HepG2 (cell line): ENCODE data around the gene PRADC1. TPM values are rescaled to one million over a fixed set of nuclear protein-coding genes. Genes with fewer than 3 reads are reported as not detected.
A peak's percentile ranks its signal among the peaks of the same experiment; 100 is the strongest.

ENCODE experiments used
- ATAC-seq: fragments of 200-7000 bp; cut with Tn5 transposase; 3 replicates; pipeline ENCODE4 v1.9.1; 2020; ENCODE audit warnings: mild to moderate bottlenecking, moderate library complexity
- BruUV-seq: library from RNA; stranded (reverse); fragments of 400-500 nt; replicated peaks from 2 replicates; lab custom pipeline; 2021; lab: Mats Ljungman, UMichigan
- CTCF ChIA-PET: fragments of 300-600 bp; formaldehyde crosslinking; extraction: SDS; loops from one replicate; lab custom pipeline; 2021; ENCODE audit warnings: low total read pairs, inconsistent platforms, low intra/inter-chr PET ratio; lab: Yijun Ruan, JAX
- POLR2A ChIA-PET: fragments of 350-600 bp; sonication (Branson Sonifier 250); formaldehyde crosslinking; loops from one replicate; lab custom pipeline; 2020; ENCODE audit warnings: antibody characterized with exemption, inconsistent platforms; lab: Yijun Ruan, JAX
- DNase-seq: peaks from one replicate; pipeline ENCODE4 v3.0.0-alpha.2; 2015; ENCODE audit warnings: low spot score
- FAIRE-seq: peaks from 3 replicates; lab custom pipeline; 2011; peaks lifted over from hg19 to GRCh38; lab: Jason Lieb, UNC
- H2AFZ ChIP-seq: one replicate; pipeline ENCODE4 v1.6.1; 2011; ENCODE audit warnings: low read length, inconsistent platforms
- H3K27ac ChIP-seq: fragments of 300-600 bp; 3 replicates; pipeline ENCODE4 v1.8.0; 2011; ENCODE audit warnings: mixed run types, mild to moderate bottlenecking, mixed read lengths, low read length, inconsistent platforms; ENCODE audit not compliant: insufficient read depth; ENCODE audit errors: extremely low read length
- H3K27me3 ChIP-seq, 2 experiments: fragments of 200-600 bp in 1 of 2; 2 replicates in 1 of 2; 3 replicates in 1 of 2; pipeline versions ENCODE4 v1.6.0 to v1.8.0; 2011; ENCODE audit warnings: low read length in 2 of 2, mild to moderate bottlenecking in 2 of 2, moderate library complexity in 2 of 2, inconsistent platforms in 1 of 2; ENCODE audit not compliant: insufficient read depth in 2 of 2, control insufficient read depth in 1 of 2
- H3K36me3 ChIP-seq, 2 experiments: fragments of 200-600 bp in 1 of 2; replicated peaks in 1 of 2; 2 replicates in 1 of 2; 3 replicates in 1 of 2; pipeline versions ENCODE4 v1.5.1 to v1.8.0; 2011; ENCODE audit warnings: low read length in 2 of 2, inconsistent platforms in 1 of 2; ENCODE audit not compliant: insufficient read depth in 2 of 2, control insufficient read depth in 1 of 2
- H3K4me1 ChIP-seq: 2 replicates; pipeline ENCODE4 v1.5.1; 2012; ENCODE audit warnings: low read length, inconsistent platforms; ENCODE audit not compliant: insufficient read depth
- H3K4me2 ChIP-seq: 2 replicates; pipeline ENCODE4 v1.6.0; 2011; ENCODE audit warnings: low read depth, low read length, inconsistent platforms
- H3K4me3 ChIP-seq, 3 experiments: fragments of 200-600 bp in 1 of 3; sonication (generic), shearing (Covaris generic) in 1 of 3; replicated peaks in 1 of 3; 2 replicates each; pipeline ENCODE4 v1.5.1; 2011 to 2016; ENCODE audit warnings: low read length in 3 of 3, inconsistent platforms in 2 of 3, low read depth in 2 of 3, mild to moderate bottlenecking in 2 of 3, control low read depth in 1 of 3, mixed read lengths in 1 of 3; ENCODE audit not compliant: insufficient read depth in 1 of 3
- H3K79me2 ChIP-seq: one replicate; pipeline ENCODE4 v1.6.1; 2011; ENCODE audit warnings: low read length, inconsistent platforms; ENCODE audit not compliant: insufficient read depth
- H3K9ac ChIP-seq: 2 replicates; pipeline ENCODE4 v1.6.0; 2011; ENCODE audit warnings: mild to moderate bottlenecking, low read depth, low read length, inconsistent platforms; ENCODE audit not compliant: insufficient read depth
- H3K9me3 ChIP-seq: 2 replicates; pipeline ENCODE4 v1.5.1; 2012; ENCODE audit warnings: mild to moderate bottlenecking, low read length
- H4K20me1 ChIP-seq: 2 replicates; pipeline ENCODE4 v1.6.0; 2011; ENCODE audit warnings: inconsistent platforms, mild to moderate bottlenecking, low read length, moderate library complexity; ENCODE audit not compliant: insufficient read depth
- BORCS8-MEF2B ChIP-seq: sonication (generic); formaldehyde crosslinking; IDR thresholded peaks from 2 replicates; pipeline ENCODE4 v1.8.0; 2022; ENCODE audit warnings: mild to moderate bottlenecking, missing genetic modification reagents
- CAMTA2 ChIP-seq: sonication (generic); formaldehyde crosslinking; IDR thresholded peaks from 2 replicates; pipeline ENCODE4 v1.4.0; 2020; ENCODE audit warnings: mild to moderate bottlenecking, missing genetic modification reagents, borderline replicate concordance
- DR1 ChIP-seq: sonication (generic); formaldehyde crosslinking; IDR thresholded peaks from 2 replicates; pipeline ENCODE4 v1.8.0; 2021; ENCODE audit warnings: mild to moderate bottlenecking, missing genetic modification reagents, inconsistent platforms
- KMT2A ChIP-seq: sonication (generic); formaldehyde crosslinking; IDR thresholded peaks from 2 replicates; pipeline ENCODE4 v1.4.0; 2020; ENCODE audit warnings: missing genetic modification reagents
- SALL1 ChIP-seq: sonication (generic); formaldehyde crosslinking; IDR thresholded peaks from 2 replicates; pipeline ENCODE4 v1.8.0; 2022; ENCODE audit warnings: mild to moderate bottlenecking, missing genetic modification reagents
- TFAP4 ChIP-seq: sonication (generic); IDR thresholded peaks from 2 replicates; pipeline ENCODE4 v1.6.1; 2016; ENCODE audit warnings: low read depth, borderline replicate concordance
- ZFP36L1 ChIP-seq: sonication (generic); formaldehyde crosslinking; IDR thresholded peaks from 2 replicates; pipeline ENCODE4 v1.8.0; 2022; ENCODE audit warnings: mild to moderate bottlenecking, missing genetic modification reagents, moderate library complexity
- ZFX ChIP-seq: sonication (generic); formaldehyde crosslinking; IDR thresholded peaks from 2 replicates; pipeline ENCODE4 v1.4.0; 2020; ENCODE audit warnings: mild to moderate bottlenecking, low read depth, missing genetic modification reagents, moderate library complexity
- ZKSCAN8 ChIP-seq: IDR thresholded peaks from 2 replicates; pipeline ENCODE4 v1.6.1; 2016; ENCODE audit warnings: borderline replicate concordance, missing genetic modification reagents, missing compliant biosample characterization
- ZMYM3 ChIP-seq: sonication (generic); formaldehyde crosslinking; IDR thresholded peaks from 2 replicates; pipeline ENCODE4 v1.5.1; 2020; ENCODE audit warnings: mild to moderate bottlenecking, missing genetic modification reagents
- ZNF317 ChIP-seq: sonication (generic); formaldehyde crosslinking; IDR thresholded peaks from 2 replicates; pipeline ENCODE4 v1.5.0; 2020; ENCODE audit warnings: mild to moderate bottlenecking, missing genetic modification reagents
- ZNF691 ChIP-seq: sonication (generic); formaldehyde crosslinking; IDR thresholded peaks from 2 replicates; pipeline ENCODE4 v1.4.0; 2020; ENCODE audit warnings: missing genetic modification reagents, low read depth, mild to moderate bottlenecking, borderline replicate concordance
- ZNF83 ChIP-seq: sonication (generic); formaldehyde crosslinking; IDR thresholded peaks from 2 replicates; pipeline ENCODE4 v1.4.0; 2020; ENCODE audit warnings: missing genetic modification reagents, mild to moderate bottlenecking, borderline replicate concordance
- WGBS: methylation state at CpG from one replicate; pipeline ENCODE4 v1.1.6; 2017; ENCODE audit warnings: low lambda C conversion rate; 5-methylcytosine and 5-hydroxymethylcytosine counted together
- in situ Hi-C: cut with HindIII; loops from 2 replicates; pipeline ENCODE4 v1.10.0; 2017; ENCODE audit warnings: low pct_unique_long_range_greater_than_20kb; ENCODE audit not compliant: extremely low pct_ligation_motif_present
- intact Hi-C: fragments of 100-400 bp; cut with micrococcal nuclease; formaldehyde crosslinking; loops from one replicate; pipeline ENCODE4 v1.10.0; 2022; ENCODE audit not compliant: unreplicated experiment
- polyA plus RNA-seq, 8 experiments: library from polyadenylated mRNA; depleted of rRNA in 3 of 8; stranded (reverse) in 7 of 8; unstranded in 1 of 8; fragments of >200 nt; fragmentation: Illumina TruSeq in 4 of 8; extraction: Trizol in 4 of 8; gene quantifications; 2 replicates each; pipeline versions ENCODE4 v1.2.1 to v1.2.3, GENCODE V29; 2011 to 2016; ENCODE audit warnings: low read depth in 4 of 8, missing spikeins in 1 of 8, mixed read lengths in 1 of 8; ENCODE audit not compliant: insufficient read depth in 1 of 8
- total RNA-seq, 5 experiments: library from RNA; depleted of rRNA; stranded (reverse); fragments of >200 nt; fragmentation: Illumina TruSeq; extraction: Trizol; gene quantifications; 2 replicates each; pipeline ENCODE4 v1.2.3, GENCODE V29; 2016; ENCODE audit warnings: low read depth in 1 of 5

Gene PRADC1
- total and polyA plus RNA-seq, 2 of the 13 experiments (the other 11 are each of a cell fraction or from before 2014, with no cell fraction given), result 12.1 to 37.2 TPM

- in situ Hi-C loops (no loop called here), intact Hi-C loops (no loop called here)
- Histone ChIP-seq H3K4me2 (peak overlapping the region; percentile 73), H2AFZ (peak overlapping the region; percentile 51), H3K4me3 (peak overlapping the region in 1 of 3 experiments; percentile 51; a peak in 2 of 6 replicates), H3K4me1 (peaks cover 67% of the 10 kb centered on the region), H3K9ac (peak overlapping the region; percentile 37; the same call in 1 of the 2 replicates), H4K20me1 (no peaks in the 10 kb centered on the region), H3K27me3 (peaks cover 0 to 3% of the 10 kb centered on the region in 2 experiments; a peak in 1 of 5 replicates), H3K79me2 (no peaks in the 10 kb centered on the region)
- FAIRE-seq (no peak), DNase-seq (no peak)
- CTCF ChIA-PET, result interaction anchor here (0.6 kb wide), 1 partner anchor 31 kb away, joined by 3 read pairs; no protein-coding TSS in a partner anchor
- POLR2A ChIA-PET, result interaction anchor here (1.5 to 2.3 kb wide), 4 partner anchors 16 to 137 kb away, joined by 3 to 8 read pairs (median 6); partner anchors contain the start of genes CCT7, PRADC1 and SFXN5
- no TSS peak for BruUV-seq
- whole genome bisulfite sequencing, result 0% methylated on average over 3 of the region's 3 CpGs
- TF ChIP-seq ZNF317 (CRISPR knock-in tag) (0 out of 2 replicates have a peak, but pooled peaks have one; percentile 60), BORCS8-MEF2B (CRISPR knock-in tag) (no peak), ZMYM3 (CRISPR knock-in tag) (peak; percentile 42; the same call in 1 of the 2 replicates), DR1 (CRISPR knock-in tag) (no peak), SALL1 (peak; percentile 26; the same call in 1 of the 2 replicates), TFAP4 (peak; percentile 56; the same call in 1 of the 2 replicates), ZFX (CRISPR knock-in tag) (peak; percentile 69)
- TF ChIP-seq, all 625 proteins: peak for 5
- ATAC-seq, result peak; percentile 36
- peak overlapping the region; percentile 36 for H3K27ac ChIP-seq
- no peaks in the 10 kb centered on the region for H3K9me3 ChIP-seq
- no peaks in the 10 kb centered on the region for H3K36me3 ChIP-seq
Observed at GRCh38 chr2:73208258-73208657, 24.8 kb downstream of the PRADC1 start.

GRCh38 chr2:73205611-73206010 is 27.4 kb downstream of the PRADC1 start:
- H3K4me1 ChIP-seq, result peaks cover 45% of the 10 kb centered on the region
- 81% methylated on average over 6 of the region's 6 CpGs for WGBS
- POLR2A ChIA-PET, result interaction anchor here (1.3 to 2.0 kb wide), 2 partner anchors 13 to 28 kb away, joined by 6 to 7 read pairs; partner anchors contain the start of gene CCT7
- H3K79me2 ChIP-seq, result no peaks in the 10 kb centered on the region
- H4K20me1 ChIP-seq, result no peaks in the 10 kb centered on the region
- in situ Hi-C loops (no loop called here), intact Hi-C loops (no loop called here)
- no peak overlapping the region for H3K9ac ChIP-seq
- H3K27me3 ChIP-seq, result peaks cover 0 to 8% of the 10 kb centered on the region in 2 experiments; a peak in 1 of 5 replicates
- TF ChIP-seq ZFP36L1 (CRISPR knock-in tag), result no peak
- no peak for TF ChIP-seq ZNF83 (CRISPR knock-in tag)
- TF ChIP-seq ZKSCAN8 (CRISPR knock-in tag), result no peak
- TF ChIP-seq ZNF691, result no peak
- TF ChIP-seq KMT2A, result no peak
- TF ChIP-seq CAMTA2, result no peak
- TF ChIP-seq, all 625 proteins: peak for 0
- FAIRE-seq, result no peak
- Histone ChIP-seq H3K4me2 (no peak overlapping the region), H3K4me3 (no peak overlapping the region), H3K9me3 (no peaks in the 10 kb centered on the region), H3K36me3 (no peaks in the 10 kb centered on the region), H3K27ac (no peak overlapping the region), H2AFZ (no peak overlapping the region)
- no peak for ATAC-seq
- CTCF ChIA-PET, result no interaction called here
- BruUV-seq, result no TSS peak
- DNase-seq, result no peak
